ENCODE data around the gene RHBDF1. TPM values are rescaled to one million over a fixed set of nuclear protein-coding genes. Genes with fewer than 3 reads are reported as not detected.
A peak's percentile ranks its signal among the peaks of the same experiment; 100 is the strongest.

RHBDF1 gene
- polyA plus RNA-seq, 2 of the 4 experiments (the other 2 are of a cell fraction): 13.5 to 19.2 TPM

DNA sequence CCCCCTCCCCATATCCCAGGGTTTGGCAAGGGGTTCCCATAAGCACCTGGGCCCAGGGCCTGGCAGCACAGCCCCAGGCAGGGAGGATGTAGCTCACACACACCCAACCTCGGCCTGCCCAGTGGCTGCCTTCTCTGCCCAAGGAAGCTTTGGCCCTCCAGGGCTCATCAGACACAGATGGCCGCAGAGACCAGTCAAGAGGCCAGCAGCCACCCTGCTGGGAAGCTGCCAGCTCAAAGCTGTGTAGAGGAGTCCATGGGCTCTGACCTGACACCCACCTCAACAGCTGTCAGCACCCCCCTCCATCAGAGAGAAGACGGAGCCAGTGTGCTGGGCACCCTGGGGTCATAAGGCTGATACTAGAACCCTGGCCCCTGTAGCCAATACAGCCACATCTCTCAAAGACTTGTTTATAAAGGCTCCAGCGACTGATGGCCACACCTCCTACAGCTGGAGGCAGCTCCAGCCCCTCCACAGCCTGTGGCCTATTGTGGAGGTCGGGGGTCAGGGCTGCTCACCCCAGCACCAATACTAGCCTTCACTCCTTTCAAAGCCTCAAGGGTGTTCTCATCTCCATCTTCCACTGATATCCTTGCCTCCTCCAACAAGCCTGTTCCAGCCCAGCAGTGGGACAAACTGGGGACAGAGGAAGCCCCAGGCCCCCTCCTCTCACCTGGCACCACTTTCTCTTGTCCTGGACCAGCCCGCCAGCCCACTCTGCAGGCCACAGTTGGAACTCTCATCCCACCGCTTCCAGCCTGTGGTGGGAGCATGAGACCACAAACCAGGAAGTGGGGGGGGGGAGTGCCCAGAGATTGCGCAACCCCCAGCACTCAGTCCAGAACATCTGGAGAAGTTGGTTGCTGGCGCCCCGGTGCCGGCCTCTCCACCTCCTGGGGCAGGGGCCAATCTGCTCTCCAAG, 3.4 kb upstream of the RHBDF1 start:
- no peak overlapping the region for H3K4me3 ChIP-seq
- no peaks in the 10 kb centered on the region for H3K9me3 ChIP-seq
- 88% methylated on average over 11 of the region's 11 CpGs for WGBS (ENCODE audit: missing lambda C conversion rate)
- POLR2A ChIA-PET: interaction anchor here (0.6 to 1.6 kb wide), 3 partner anchors 11 to 313 kb away, joined by 3 to 6 read pairs (median 4); partner anchors contain the start of genes POLR3K and SNRNP25
- FAIRE-seq (no peak), DNase-seq (ENCODE audit: low read depth in 1 of 2, low spot score in 1 of 2) (no peak), ATAC-seq (no peak)
- peak overlapping the region; percentile 100 for H3K4me2 ChIP-seq
- peaks cover 40% of the 10 kb centered on the region for H3K4me1 ChIP-seq
- CTCF ChIA-PET: interaction anchor here (1.0 to 30.3 kb wide), 6 partner anchors 8 to 286 kb away, joined by 6 to 718 read pairs (median 36); partner anchors contain the start of genes HBQ1, MPG and RHBDF1
- H3K27ac ChIP-seq: peak overlapping the region; percentile 97 to 98; a peak in 4 of 6 replicates
- TF ChIP-seq BCL3 (IDR thresholded peaks at IDR 0.05) (no peak), HDAC2 (IDR thresholded peaks at IDR 0.05) (no peak), CHD2 (IDR thresholded peaks at IDR 0.05; ENCODE audit: low read length, partially characterized antibody) (no peak), FOSL2 (IDR thresholded peaks at IDR 0.05) (no peak), FOSL2 (CRISPR knock-in tag; IDR thresholded peaks at IDR 0.05) (no peak), RFX5 (IDR thresholded peaks at IDR 0.05) (no peak), CEBPB (IDR thresholded peaks at IDR 0.05) (peak; percentile 97 to 99)

- Histone ChIP-seq H3K4me2 (no peak overlapping the region), H3K9me3 (no peaks in the 10 kb centered on the region), H3K4me3 (no peak overlapping the region), H3K27ac (peak overlapping the region in 1 of 2 experiments; percentile 0; a peak in 1 of 6 replicates), H3K4me1 (peaks cover 41% of the 10 kb centered on the region)
- TF ChIP-seq EHF (CRISPR knock-in tag; IDR thresholded peaks at IDR 0.05): no peak
- no peak for TF ChIP-seq CEBPB (IDR thresholded peaks at IDR 0.05)
- no peak for TF ChIP-seq ZSCAN20 (CRISPR knock-in tag; IDR thresholded peaks at IDR 0.05)
- TF ChIP-seq, protein P1, sequence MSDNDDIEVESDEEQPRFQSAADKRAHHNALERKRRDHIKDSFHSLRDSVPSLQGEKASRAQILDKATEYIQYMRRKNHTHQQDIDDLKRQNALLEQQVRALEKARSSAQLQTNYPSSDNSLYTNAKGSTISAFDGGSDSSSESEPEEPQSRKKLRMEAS (IDR thresholded peaks at IDR 0.05): no peak
- no peak for TF ChIP-seq CTCF (IDR thresholded peaks at IDR 0.05)
- no peak for TF ChIP-seq TFCP2L1 (CRISPR knock-in tag; IDR thresholded peaks at IDR 0.05)
- no peak for TF ChIP-seq ZFP36 (IDR thresholded peaks at IDR 0.05; ENCODE audit: borderline replicate concordance, partially characterized antibody)
- no peak for TF ChIP-seq HOXB5 (CRISPR knock-in tag; IDR thresholded peaks at IDR 0.05)
- TF ChIP-seq RCOR1 (IDR thresholded peaks at IDR 0.05; ENCODE audit: low read depth, low read length): no peak
- no peak for TF ChIP-seq USF2 (IDR thresholded peaks at IDR 0.05)
- TF ChIP-seq POLR2A (IDR thresholded peaks at IDR 0.05; ENCODE audit: low read length): no peak
- TF ChIP-seq RFX5 (IDR thresholded peaks at IDR 0.05): no peak
- TF ChIP-seq HEYL (CRISPR knock-in tag; IDR thresholded peaks at IDR 0.05): no peak
- TF ChIP-seq ZNF302 (CRISPR knock-in tag; IDR thresholded peaks at IDR 0.05): no peak
- no peak for TF ChIP-seq MYC (IDR thresholded peaks at IDR 0.05; ENCODE audit: borderline replicate concordance, low read length)
- WGBS (ENCODE audit: missing lambda C conversion rate): 91% methylated on average over 16 of the region's 16 CpGs
- no peak for ATAC-seq
- ChIA-PET CTCF (interaction anchor here (1.0 to 30.3 kb wide), 6 partner anchors 7 to 287 kb away, joined by 6 to 718 read pairs (median 37); partner anchors contain the start of genes HBQ1, MPG and RHBDF1), POLR2A (interaction anchor here (0.8 to 1.1 kb wide), 2 partner anchors 12 to 21 kb away, joined by 3 read pairs; partner anchors contain the start of genes POLR3K and SNRNP25)
- FAIRE-seq: no peak
- no peak for DNase-seq (ENCODE audit: low read depth in 1 of 2, low spot score in 1 of 2)
Measured at GRCh38 chr16:74747-75334, 2.4 kb upstream of the RHBDF1 start.
